ENCODE results near the gene ROCK2. TPM values are rescaled to one million over a fixed set of nuclear protein-coding genes. Genes with fewer than 3 reads are reported as not detected.
A peak's percentile ranks its signal among the peaks of the same experiment; 100 is the strongest.
"Not testable (repeated sequence)": the region's sequence is repeated elsewhere in the genome, so short reads cannot be mapped to it uniquely, and the experiment has no call there.

ROCK2 gene
- polyA plus RNA-seq, 3 donors from 2014 or later: 3.1 to 15.1 (median 5.1) TPM

DNA sequence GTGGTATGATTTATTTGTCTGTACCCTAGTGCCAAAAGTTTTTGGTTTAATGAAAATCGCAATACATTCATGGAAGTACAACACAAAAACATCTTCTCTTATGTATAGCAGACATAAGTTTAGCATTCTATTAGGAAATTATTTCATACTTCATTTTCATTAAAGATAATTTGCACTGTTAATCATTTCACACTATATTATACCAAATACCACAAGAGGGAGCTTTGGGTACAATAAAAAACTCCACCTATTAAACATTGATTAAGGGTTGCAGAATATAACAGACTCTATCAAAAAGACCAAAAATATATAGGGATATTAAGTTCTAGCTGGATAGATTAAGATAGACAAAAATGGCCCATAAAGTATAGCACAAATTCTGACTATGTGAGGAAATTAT lies 110.1 kb downstream of the ROCK2 start:
- Mint-ChIP-seq H3K27ac (no peak overlapping the region), H3K9me3 (no peaks in the 10 kb centered on the region), H3K27me3 (ENCODE audit: low read depth in 3 of 3) (no peaks in the 10 kb centered on the region), H3K4me3 (no peak overlapping the region), H3K36me3 (no peaks in the 10 kb centered on the region), H3K4me1 (peaks cover 17 to 24% of the 10 kb centered on the region in 2 donors)
- DNase-seq: no peak

DNA sequence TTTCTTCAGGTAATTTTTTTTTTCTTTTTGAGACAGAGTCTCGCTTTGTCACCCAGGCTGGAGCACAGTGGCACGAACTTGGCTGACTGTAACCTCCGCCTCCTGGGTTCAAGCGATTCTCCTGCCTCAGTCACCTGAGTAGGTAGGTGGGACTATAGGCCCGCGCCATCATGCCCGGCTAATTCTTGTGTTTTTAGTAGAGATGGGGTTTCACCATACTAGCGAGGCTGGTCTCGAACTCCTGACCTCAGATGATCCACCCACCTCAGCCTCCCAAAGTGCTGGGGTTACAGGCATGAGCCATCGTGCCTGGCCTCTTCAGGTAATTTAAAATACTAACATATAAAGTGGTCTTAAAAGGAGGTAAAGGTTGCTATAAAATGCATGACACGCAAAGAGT lies 113.2 kb downstream of the ROCK2 start:
- not testable (repeated sequence) for H3K36me3 Mint-ChIP-seq; H3K27me3 Mint-ChIP-seq (ENCODE audit: low read depth in 3 of 3); DNase-seq; H3K4me1 Mint-ChIP-seq; H3K9me3 Mint-ChIP-seq; H3K27ac Mint-ChIP-seq; H3K4me3 Mint-ChIP-seq

DNA sequence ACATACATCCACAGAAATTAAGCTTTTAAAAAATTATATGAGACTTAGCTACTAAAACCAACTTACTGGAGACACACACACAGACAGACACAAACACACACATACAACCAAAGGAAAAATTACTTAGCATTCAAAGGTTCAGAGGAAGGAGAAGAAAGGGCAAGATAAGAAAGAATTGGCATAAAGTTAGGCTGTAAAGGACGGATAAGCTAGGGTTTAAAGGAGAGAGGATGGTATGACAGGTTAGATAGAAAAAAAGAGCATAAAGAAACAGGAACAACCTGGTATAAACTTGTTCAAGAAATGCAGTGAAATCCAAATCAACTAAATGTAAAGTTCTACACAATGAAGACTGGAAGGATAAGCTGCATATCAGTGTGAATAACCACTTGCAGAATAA lies 115.7 kb downstream of the ROCK2 start:
- no peaks in the 10 kb centered on the region for H3K9me3 Mint-ChIP-seq
- no peak overlapping the region for H3K4me3 Mint-ChIP-seq
- peaks cover 0 to 13% (median 0%) of the 10 kb centered on the region in 3 donors for H3K36me3 Mint-ChIP-seq
- no peak for DNase-seq
- no peaks in the 10 kb centered on the region for H3K27me3 Mint-ChIP-seq (ENCODE audit: low read depth in 3 of 3)
- H3K27ac Mint-ChIP-seq: peak overlapping the region in 1 of 6 donors; percentile 7
- H3K4me1 Mint-ChIP-seq: peaks cover 0 to 3% of the 10 kb centered on the region in 2 donors

DNA sequence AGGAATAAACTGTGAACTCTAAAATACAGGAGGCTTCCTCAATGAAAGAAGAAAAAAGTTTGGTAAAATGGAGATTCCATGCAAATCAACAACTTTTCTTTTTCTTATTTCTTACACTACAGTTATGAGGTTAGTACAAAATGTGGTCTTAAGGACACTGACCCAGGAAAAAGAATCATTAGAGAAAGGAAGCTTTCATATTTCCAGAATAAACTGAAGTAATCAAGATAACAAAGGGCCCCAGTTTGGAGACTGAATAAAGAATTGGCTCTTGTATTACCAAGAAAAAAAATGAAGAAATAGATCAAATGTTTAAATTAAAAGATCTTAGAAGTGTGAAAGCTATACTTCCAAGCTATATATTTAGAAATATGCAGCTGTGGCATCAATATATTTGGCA lies 116.8 kb downstream of the ROCK2 start:
- no peak for DNase-seq
- H3K9me3 Mint-ChIP-seq: no peaks in the 10 kb centered on the region
- peaks cover 0 to 17% (median 4%) of the 10 kb centered on the region in 3 donors for H3K36me3 Mint-ChIP-seq
- no peak overlapping the region for H3K4me3 Mint-ChIP-seq
- H3K27ac Mint-ChIP-seq: no peak overlapping the region
- no peaks in the 10 kb centered on the region for H3K27me3 Mint-ChIP-seq (ENCODE audit: low read depth in 3 of 3)
- peaks cover 0 to 3% of the 10 kb centered on the region in 2 donors for H3K4me1 Mint-ChIP-seq

DNA sequence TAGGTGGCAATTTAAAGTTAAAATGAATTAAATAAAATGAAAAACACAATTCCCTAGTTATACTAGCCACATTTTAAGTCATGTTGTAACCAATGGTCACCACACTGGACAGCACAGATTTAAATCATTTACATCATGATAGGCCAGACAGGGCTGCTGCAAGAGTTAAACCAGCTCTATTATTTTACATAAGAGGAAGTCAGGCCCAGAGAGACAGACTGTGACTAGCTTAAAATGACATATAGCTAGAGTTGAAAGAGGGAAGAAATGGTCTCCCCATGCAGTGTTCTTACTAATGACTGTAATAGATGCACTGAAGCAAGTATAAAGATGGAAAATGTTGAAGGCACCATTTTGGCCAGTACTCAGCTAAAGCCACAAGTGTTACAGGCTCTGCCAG lies 119.5 kb downstream of the ROCK2 start:
- no peaks in the 10 kb centered on the region for H3K9me3 Mint-ChIP-seq
- peak overlapping the region in 1 of 6 donors; percentile 6 for H3K27ac Mint-ChIP-seq
- DNase-seq: no peak
- peaks cover 0 to 3% of the 10 kb centered on the region in 2 donors for H3K4me1 Mint-ChIP-seq
- peaks cover 4 to 25% (median 7%) of the 10 kb centered on the region in 3 donors for H3K36me3 Mint-ChIP-seq
- H3K4me3 Mint-ChIP-seq: no peak overlapping the region
- H3K27me3 Mint-ChIP-seq (ENCODE audit: low read depth in 3 of 3): no peaks in the 10 kb centered on the region

DNA sequence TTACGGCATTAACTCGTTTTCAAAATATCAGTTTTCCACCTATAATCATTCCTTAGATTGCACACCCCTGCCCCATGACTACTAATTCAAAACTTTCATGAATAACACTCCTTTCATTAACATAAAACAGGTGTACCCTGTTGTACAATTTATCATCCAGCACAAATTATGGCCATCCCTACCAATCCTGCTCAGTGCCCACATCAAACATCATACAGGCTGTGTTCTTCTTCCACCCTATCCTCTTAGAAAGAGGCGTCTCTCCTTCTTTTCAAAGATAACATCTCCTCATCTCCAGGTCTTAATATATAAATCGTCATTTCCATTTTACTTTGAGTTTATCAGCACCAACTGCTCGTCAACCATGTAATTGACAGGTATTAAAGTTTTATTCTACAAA lies 121.6 kb downstream of the ROCK2 start:
- DNase-seq: no peak
- Mint-ChIP-seq H3K4me1 (peaks cover 0 to 3% of the 10 kb centered on the region in 2 donors), H3K4me3 (no peak overlapping the region), H3K9me3 (no peaks in the 10 kb centered on the region), H3K27me3 (ENCODE audit: low read depth in 3 of 3) (no peaks in the 10 kb centered on the region), H3K36me3 (peaks cover 8 to 31% (median 15%) of the 10 kb centered on the region in 3 donors), H3K27ac (no peak overlapping the region)

DNA sequence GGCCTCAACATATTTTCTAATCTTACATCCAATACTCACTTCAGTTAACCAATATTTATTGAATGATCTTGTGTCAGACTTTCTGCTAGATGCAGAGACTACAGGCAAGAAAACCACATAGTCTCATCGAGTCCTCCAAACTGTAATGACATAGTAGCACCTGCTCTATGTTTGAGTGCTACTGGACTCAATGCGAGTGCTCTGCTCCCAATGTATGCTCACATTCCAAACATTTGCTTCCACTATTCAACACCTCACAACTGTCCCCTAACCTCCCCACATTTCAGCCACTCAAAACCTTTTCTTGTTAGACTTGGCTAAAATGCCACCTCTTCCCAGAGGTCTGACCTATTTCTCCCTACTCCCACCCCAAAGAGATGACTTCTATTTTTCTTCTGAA lies 124.0 kb downstream of the ROCK2 start:
- Mint-ChIP-seq H3K4me1 (peaks cover 0 to 3% of the 10 kb centered on the region in 2 donors), H3K27me3 (ENCODE audit: low read depth in 3 of 3) (no peaks in the 10 kb centered on the region), H3K9me3 (no peaks in the 10 kb centered on the region), H3K27ac (peak overlapping the region in 2 of 6 donors; percentile 1 to 12), H3K36me3 (peaks cover 15 to 30% (median 23%) of the 10 kb centered on the region in 3 donors), H3K4me3 (no peak overlapping the region)
- no peak for DNase-seq

DNA sequence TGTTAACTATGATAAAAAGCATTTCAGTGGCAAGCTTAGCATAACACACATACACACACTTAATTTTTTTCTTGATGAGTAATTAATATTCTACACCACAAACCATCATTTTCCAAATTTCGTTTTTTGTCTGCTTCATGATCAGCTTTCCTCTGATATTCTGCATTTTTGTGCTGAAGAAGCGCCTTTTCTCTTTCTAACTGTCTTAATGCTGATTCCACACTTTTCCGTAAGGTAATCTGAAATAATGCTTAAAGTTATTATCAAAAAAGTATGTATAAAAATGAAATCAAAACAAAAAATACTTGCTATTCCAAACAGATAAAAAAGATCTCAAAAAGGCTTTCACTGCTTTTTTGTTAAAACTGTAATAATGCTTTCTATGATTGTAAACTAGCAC lies 129.0 kb downstream of the ROCK2 start:
- Mint-ChIP-seq H3K9me3 (no peaks in the 10 kb centered on the region), H3K27ac (no peak overlapping the region), H3K4me3 (no peak overlapping the region), H3K27me3 (ENCODE audit: low read depth in 3 of 3) (no peaks in the 10 kb centered on the region), H3K4me1 (no peaks in the 10 kb centered on the region), H3K36me3 (peaks cover 24 to 49% (median 35%) of the 10 kb centered on the region in 3 donors)
- no peak for DNase-seq

DNA sequence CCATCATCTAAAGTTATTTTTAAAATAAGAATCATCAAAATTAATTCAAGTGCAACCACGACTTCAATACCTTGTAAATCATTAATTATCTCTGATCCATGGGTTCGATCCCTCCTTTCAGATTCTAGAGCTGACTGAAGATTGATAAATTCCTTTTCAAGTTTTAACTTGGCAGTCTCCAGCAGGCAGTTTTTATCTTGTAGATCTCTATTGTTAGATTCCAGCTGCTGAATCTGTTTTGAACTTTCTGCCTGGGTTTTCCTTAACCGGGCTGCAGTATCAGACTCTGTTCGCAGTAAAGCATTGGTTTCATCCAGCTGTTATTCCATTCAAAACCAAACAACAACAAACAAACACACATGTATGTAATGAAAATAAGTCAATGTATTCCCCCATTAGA lies 129.7 kb downstream of the ROCK2 start:
- Mint-ChIP-seq H3K36me3 (peaks cover 22 to 48% (median 35%) of the 10 kb centered on the region in 3 donors), H3K9me3 (no peaks in the 10 kb centered on the region), H3K4me3 (no peak overlapping the region), H3K27me3 (ENCODE audit: low read depth in 3 of 3) (no peaks in the 10 kb centered on the region), H3K4me1 (no peaks in the 10 kb centered on the region), H3K27ac (no peak overlapping the region)
- DNase-seq: no peak

DNA sequence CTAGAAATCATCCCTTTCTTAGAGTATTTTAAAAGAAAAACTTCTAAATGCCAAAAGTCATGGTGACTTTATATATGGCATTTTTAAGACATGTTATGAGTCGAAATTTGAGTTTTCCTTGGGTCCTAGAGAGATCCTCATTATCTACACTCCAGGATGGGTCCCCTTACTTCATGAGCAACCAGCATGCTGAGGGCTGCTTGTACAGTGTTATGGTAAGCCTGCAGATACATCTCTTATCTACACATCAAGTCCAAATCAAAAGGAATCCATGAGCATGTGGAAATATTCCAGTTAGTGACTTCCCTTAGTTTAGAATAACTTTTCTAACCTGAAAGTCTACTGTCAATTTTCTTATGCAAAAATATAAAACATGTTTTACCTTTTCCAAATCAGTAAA lies 130.5 kb downstream of the ROCK2 start:
- no peaks in the 10 kb centered on the region for H3K4me1 Mint-ChIP-seq

DNA sequence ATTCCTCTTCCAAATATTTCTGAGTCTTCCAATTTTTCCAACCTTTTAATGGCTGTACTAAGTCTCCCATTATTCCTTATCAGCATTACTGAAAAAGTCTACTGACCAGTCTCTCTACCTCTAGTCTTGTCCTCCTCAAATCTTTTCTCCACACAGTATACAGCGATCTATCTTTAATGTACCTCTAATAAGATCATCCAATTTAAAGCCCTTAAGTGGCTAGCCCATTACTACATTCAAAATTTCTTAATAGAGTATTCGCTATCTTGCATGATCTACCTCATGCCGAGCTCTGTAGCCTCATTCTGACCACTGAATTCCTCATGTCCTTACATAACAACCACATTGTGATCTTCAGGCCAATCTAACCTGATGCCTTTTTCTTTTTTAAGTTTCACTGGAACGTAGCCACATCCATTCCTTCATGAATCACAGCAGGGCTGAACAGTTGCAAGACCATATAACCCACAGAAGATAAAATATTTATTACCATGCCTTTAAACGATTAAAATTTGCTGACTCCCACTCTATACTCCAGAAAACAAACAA lies 131.3 kb downstream of the ROCK2 start:
- H3K4me1 Mint-ChIP-seq: no peaks in the 10 kb centered on the region
- H3K4me3 Mint-ChIP-seq: no peak overlapping the region
- no peak for DNase-seq
- no peak overlapping the region for H3K27ac Mint-ChIP-seq
- peaks cover 13 to 44% (median 31%) of the 10 kb centered on the region in 3 donors for H3K36me3 Mint-ChIP-seq
- no peaks in the 10 kb centered on the region for H3K9me3 Mint-ChIP-seq
- H3K27me3 Mint-ChIP-seq (ENCODE audit: low read depth in 3 of 3): no peaks in the 10 kb centered on the region

More for the DNA sequence above, 130.5 kb downstream of the ROCK2 start:
- H3K27me3 Mint-ChIP-seq (ENCODE audit: low read depth in 3 of 3): no peaks in the 10 kb centered on the region
- peaks cover 17 to 44% (median 31%) of the 10 kb centered on the region in 3 donors for H3K36me3 Mint-ChIP-seq
- H3K27ac Mint-ChIP-seq: no peak overlapping the region
- DNase-seq: no peak
- no peak overlapping the region for H3K4me3 Mint-ChIP-seq
- no peaks in the 10 kb centered on the region for H3K9me3 Mint-ChIP-seq

DNA sequence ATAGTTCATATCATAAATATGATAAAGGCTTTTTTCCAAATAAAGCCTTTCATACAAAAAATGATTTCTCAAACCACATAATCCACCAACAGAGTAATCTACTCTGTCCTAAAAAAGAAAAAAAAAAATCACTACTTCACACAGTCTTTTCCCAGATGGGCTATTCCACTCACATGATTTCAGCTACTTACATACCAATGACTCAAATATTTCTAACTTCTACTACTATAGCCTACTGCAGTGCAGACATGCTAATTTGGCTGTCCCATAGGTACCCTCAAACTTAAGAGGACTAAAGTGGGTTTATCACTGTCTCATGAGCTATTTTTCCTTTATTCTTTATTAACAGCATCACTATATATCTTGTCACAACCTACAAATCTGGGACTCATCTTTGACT lies 131.8 kb downstream of the ROCK2 start:
- no peak overlapping the region for H3K27ac Mint-ChIP-seq
- no peak overlapping the region for H3K4me3 Mint-ChIP-seq
- no peaks in the 10 kb centered on the region for H3K4me1 Mint-ChIP-seq
- H3K27me3 Mint-ChIP-seq (ENCODE audit: low read depth in 3 of 3): no peaks in the 10 kb centered on the region
- peaks cover 13 to 44% (median 31%) of the 10 kb centered on the region in 3 donors for H3K36me3 Mint-ChIP-seq
- no peak for DNase-seq
- no peaks in the 10 kb centered on the region for H3K9me3 Mint-ChIP-seq

DNA sequence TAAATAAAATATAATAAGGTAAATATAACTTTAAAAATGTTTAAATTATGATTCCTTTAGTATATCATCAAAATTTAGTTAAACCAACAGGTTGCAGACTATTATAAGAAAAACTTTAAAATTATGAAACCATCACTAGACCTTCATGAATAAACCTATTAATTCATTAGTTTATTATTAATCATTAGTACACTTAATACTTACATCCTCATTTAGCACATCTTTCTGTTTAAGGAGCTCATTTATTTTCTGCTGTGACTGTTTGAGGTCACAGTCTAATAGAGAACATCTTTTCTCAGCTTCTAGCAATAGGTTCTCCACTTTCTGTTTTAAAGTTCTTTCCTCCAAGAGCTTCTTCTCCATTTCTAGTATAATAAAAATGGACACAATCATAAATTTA lies 136.4 kb downstream of the ROCK2 start:
- H3K4me1 Mint-ChIP-seq: peaks cover 8 to 24% of the 10 kb centered on the region in 2 donors
- DNase-seq: no peak
- H3K27ac Mint-ChIP-seq: no peak overlapping the region
- H3K4me3 Mint-ChIP-seq: no peak overlapping the region
- no peaks in the 10 kb centered on the region for H3K27me3 Mint-ChIP-seq (ENCODE audit: low read depth in 3 of 3)
- H3K9me3 Mint-ChIP-seq: no peaks in the 10 kb centered on the region
- peaks cover 13 to 19% (median 13%) of the 10 kb centered on the region in 3 donors for H3K36me3 Mint-ChIP-seq

DNA sequence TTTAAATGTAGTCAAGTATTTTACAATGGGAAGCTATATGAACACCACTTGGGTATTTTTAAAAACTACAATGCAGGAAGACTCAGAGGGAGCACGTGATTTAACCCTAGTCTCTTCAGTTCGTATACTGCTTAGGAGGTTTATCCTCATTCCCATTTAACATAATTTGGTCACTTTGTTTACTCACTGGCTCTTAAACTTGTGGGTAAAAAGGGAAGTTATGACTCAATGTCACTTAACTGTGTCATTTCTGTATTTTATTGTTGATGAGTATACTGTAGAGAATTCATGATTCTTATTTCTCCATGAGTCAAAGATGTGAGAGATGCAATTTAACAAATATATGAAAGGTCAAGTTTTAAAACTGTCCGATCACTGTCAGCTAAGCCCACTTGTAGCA lies 141.0 kb downstream of the ROCK2 start:
- no peaks in the 10 kb centered on the region for H3K27me3 Mint-ChIP-seq (ENCODE audit: low read depth in 3 of 3)
- peak overlapping the region in 3 of 6 donors; percentile 14 to 25 (median 24) for H3K27ac Mint-ChIP-seq
- H3K4me1 Mint-ChIP-seq: peaks cover 8 to 25% of the 10 kb centered on the region in 2 donors
- no peak for DNase-seq
- H3K9me3 Mint-ChIP-seq: no peaks in the 10 kb centered on the region
- H3K4me3 Mint-ChIP-seq: no peak overlapping the region
- H3K36me3 Mint-ChIP-seq: peaks cover 12 to 18% (median 13%) of the 10 kb centered on the region in 3 donors

DNA sequence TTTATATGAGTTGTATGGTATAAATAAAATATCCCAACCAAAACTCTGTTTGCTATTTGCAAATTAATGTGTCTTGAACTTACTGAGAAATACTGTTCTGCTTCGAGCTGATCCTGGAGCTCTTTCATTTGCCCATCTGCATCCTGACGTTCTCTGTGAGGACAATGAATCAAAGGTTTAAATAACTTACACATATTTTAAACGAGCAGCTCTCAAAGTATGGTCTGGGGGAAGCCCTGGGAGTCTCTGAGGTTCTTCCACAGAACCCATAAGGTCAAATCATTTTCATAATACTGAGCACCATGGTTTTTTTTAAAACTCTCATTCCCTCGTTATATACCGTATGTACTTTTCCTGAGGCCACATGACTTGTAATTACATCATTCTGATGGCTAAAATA lies 142.5 kb downstream of the ROCK2 start:
- Mint-ChIP-seq H3K4me1 (peaks cover 8 to 25% of the 10 kb centered on the region in 2 donors), H3K27me3 (ENCODE audit: low read depth in 3 of 3) (no peaks in the 10 kb centered on the region), H3K4me3 (no peak overlapping the region), H3K27ac (no peak overlapping the region), H3K9me3 (no peaks in the 10 kb centered on the region), H3K36me3 (peaks cover 10 to 20% (median 12%) of the 10 kb centered on the region in 3 donors)
- no peak for DNase-seq
